ENCODE data around the gene C9orf43.

The C9orf43 gene

GRCh38 chr9:113370806-113371325 is 39.7 kb upstream of the C9orf43 start:
- H2AFZ ChIP-seq (ENCODE audit: insufficient read depth, low read length, poor library complexity) = no peak overlapping the region
- H4K8ac ChIP-seq (ENCODE audit: low read depth, low read length) = no peak overlapping the region
- peaks cover 1% of the 10 kb centered on the region for H3K79me2 ChIP-seq (ENCODE audit: control insufficient read depth, insufficient read depth, low read length, poor library complexity)
- no peak overlapping the region for H4K12ac ChIP-seq (ENCODE audit: low read depth, low read length)
- WGBS (ENCODE audit: extremely low coverage, insufficient coverage, insufficient read length) = no CpG with 5 or more reads among the region's 8 CpGs
- H3K23ac ChIP-seq (ENCODE audit: low read length) = no peak overlapping the region
- no peak overlapping the region for H2BK5ac ChIP-seq (ENCODE audit: low read depth, low read length, poor library complexity)
- no peak overlapping the region for H3K4me3 ChIP-seq (ENCODE audit: low read depth, low read length)
- H3K79me1 ChIP-seq (ENCODE audit: low read length) = no peaks in the 10 kb centered on the region
- peaks cover 17 to 26% of the 10 kb centered on the region in 2 experiments for H3K36me3 ChIP-seq (ENCODE audit: control insufficient read depth in 1 of 2, insufficient read depth in 2 of 2, low read length in 2 of 2)
- H3K14ac ChIP-seq (ENCODE audit: low read length) = no peak overlapping the region
- H3K27ac ChIP-seq (ENCODE audit: low read depth, low read length) = no peak overlapping the region
- H3K18ac ChIP-seq (ENCODE audit: low read length) = no peak overlapping the region
- H3K4me1 ChIP-seq (ENCODE audit: control insufficient read depth in 1 of 2, insufficient read depth in 2 of 2, low read length in 2 of 2) = peaks cover 8% of the 10 kb centered on the region in 2 experiments
- H3K4me2 ChIP-seq (ENCODE audit: low read length) = no peak overlapping the region
- no peak overlapping the region for H3K4ac ChIP-seq (ENCODE audit: low read depth, low read length)
- no peak overlapping the region for H4K91ac ChIP-seq (ENCODE audit: low read depth, low read length)
- DNase-seq = no peak
- H3K27me3 ChIP-seq (ENCODE audit: insufficient read depth, low read length) = no peaks in the 10 kb centered on the region
- no peak overlapping the region for H2AK5ac ChIP-seq (ENCODE audit: low read length)
- no peak overlapping the region for H3K9ac ChIP-seq (ENCODE audit: low read length)
- no peak overlapping the region for H2BK12ac ChIP-seq (ENCODE audit: low read length)
- H3K9me3 ChIP-seq (ENCODE audit: insufficient read depth, low read depth, low read length) = no peaks in the 10 kb centered on the region
- no peak overlapping the region for H2BK120ac ChIP-seq (ENCODE audit: insufficient read depth, low read length, poor library complexity)

- no peak overlapping the region for H2BK5ac ChIP-seq (ENCODE audit: low read depth, low read length, poor library complexity)
- no peak overlapping the region for H3K14ac ChIP-seq (ENCODE audit: low read length)
- H3K9me3 ChIP-seq (ENCODE audit: insufficient read depth, low read depth, low read length) = no peaks in the 10 kb centered on the region
- no CpG with 5 or more reads among the region's 5 CpGs for WGBS (ENCODE audit: extremely low coverage, insufficient coverage, insufficient read length)
- H3K4me2 ChIP-seq (ENCODE audit: low read length) = no peak overlapping the region
- H3K4me3 ChIP-seq (ENCODE audit: low read depth, low read length) = no peak overlapping the region
- H4K91ac ChIP-seq (ENCODE audit: low read depth, low read length) = no peak overlapping the region
- H3K23ac ChIP-seq (ENCODE audit: low read length) = no peak overlapping the region
- H4K12ac ChIP-seq (ENCODE audit: low read depth, low read length) = no peak overlapping the region
- no peak overlapping the region for H3K18ac ChIP-seq (ENCODE audit: low read length)
- no peak overlapping the region for H3K4ac ChIP-seq (ENCODE audit: low read depth, low read length)
- peaks cover 8% of the 10 kb centered on the region in 2 experiments for H3K4me1 ChIP-seq (ENCODE audit: control insufficient read depth in 1 of 2, insufficient read depth in 2 of 2, low read length in 2 of 2)
- H3K36me3 ChIP-seq (ENCODE audit: control insufficient read depth in 1 of 2, insufficient read depth in 2 of 2, low read length in 2 of 2) = peaks cover 17 to 26% of the 10 kb centered on the region in 2 experiments
- no peak overlapping the region for H2BK120ac ChIP-seq (ENCODE audit: insufficient read depth, low read length, poor library complexity)
- no peaks in the 10 kb centered on the region for H3K27me3 ChIP-seq (ENCODE audit: insufficient read depth, low read length)
- no peak overlapping the region for H3K27ac ChIP-seq (ENCODE audit: low read depth, low read length)
- DNase-seq = no peak
- H3K9ac ChIP-seq (ENCODE audit: low read length) = no peak overlapping the region
- peaks cover 5% of the 10 kb centered on the region for H3K79me1 ChIP-seq (ENCODE audit: low read length)
- no peak overlapping the region for H2AK5ac ChIP-seq (ENCODE audit: low read length)
- no peak overlapping the region for H2AFZ ChIP-seq (ENCODE audit: insufficient read depth, low read length, poor library complexity)
- no peak overlapping the region for H4K8ac ChIP-seq (ENCODE audit: low read depth, low read length)
- no peak overlapping the region for H2BK12ac ChIP-seq (ENCODE audit: low read length)
- H3K79me2 ChIP-seq (ENCODE audit: control insufficient read depth, insufficient read depth, low read length, poor library complexity) = peaks cover 6% of the 10 kb centered on the region
Measured at GRCh38 chr9:113372059-113372458, 38.5 kb upstream of the C9orf43 start.

GRCh38 chr9:113373256-113373655 is 37.3 kb upstream of the C9orf43 start:
- H3K23ac ChIP-seq (ENCODE audit: low read length) = no peak overlapping the region
- peaks cover 8% of the 10 kb centered on the region for H3K79me2 ChIP-seq (ENCODE audit: control insufficient read depth, insufficient read depth, low read length, poor library complexity)
- no peak overlapping the region for H2BK12ac ChIP-seq (ENCODE audit: low read length)
- H3K14ac ChIP-seq (ENCODE audit: low read length) = no peak overlapping the region
- H3K4ac ChIP-seq (ENCODE audit: low read depth, low read length) = no peak overlapping the region
- H3K4me3 ChIP-seq (ENCODE audit: low read depth, low read length) = no peak overlapping the region
- H4K91ac ChIP-seq (ENCODE audit: low read depth, low read length) = no peak overlapping the region
- H3K18ac ChIP-seq (ENCODE audit: low read length) = no peak overlapping the region
- H3K79me1 ChIP-seq (ENCODE audit: low read length) = peaks cover 7% of the 10 kb centered on the region
- H4K12ac ChIP-seq (ENCODE audit: low read depth, low read length) = no peak overlapping the region
- H3K4me1 ChIP-seq (ENCODE audit: control insufficient read depth in 1 of 2, insufficient read depth in 2 of 2, low read length in 2 of 2) = peaks cover 10 to 13% of the 10 kb centered on the region in 2 experiments
- peaks cover 17 to 26% of the 10 kb centered on the region in 2 experiments for H3K36me3 ChIP-seq (ENCODE audit: control insufficient read depth in 1 of 2, insufficient read depth in 2 of 2, low read length in 2 of 2)
- H3K27ac ChIP-seq (ENCODE audit: low read depth, low read length) = no peak overlapping the region
- H3K9ac ChIP-seq (ENCODE audit: low read length) = no peak overlapping the region
- H3K27me3 ChIP-seq (ENCODE audit: insufficient read depth, low read length) = no peaks in the 10 kb centered on the region
- H2BK120ac ChIP-seq (ENCODE audit: insufficient read depth, low read length, poor library complexity) = no peak overlapping the region
- H2AFZ ChIP-seq (ENCODE audit: insufficient read depth, low read length, poor library complexity) = no peak overlapping the region
- H3K4me2 ChIP-seq (ENCODE audit: low read length) = no peak overlapping the region
- WGBS (ENCODE audit: extremely low coverage, insufficient coverage, insufficient read length) = no CpG with 5 or more reads among the region's 3 CpGs
- no peak overlapping the region for H4K8ac ChIP-seq (ENCODE audit: low read depth, low read length)
- H3K9me3 ChIP-seq (ENCODE audit: insufficient read depth, low read depth, low read length) = no peaks in the 10 kb centered on the region
- H2AK5ac ChIP-seq (ENCODE audit: low read length) = no peak overlapping the region
- no peak overlapping the region for H2BK5ac ChIP-seq (ENCODE audit: low read depth, low read length, poor library complexity)
- no peak for DNase-seq

- no peak overlapping the region for H3K4me2 ChIP-seq (ENCODE audit: low read length)
- H2BK12ac ChIP-seq (ENCODE audit: low read length) = no peak overlapping the region
- WGBS (ENCODE audit: extremely low coverage, insufficient coverage, insufficient read length) = no CpG with 5 or more reads among the region's 24 CpGs
- peaks cover 8% of the 10 kb centered on the region for H3K79me2 ChIP-seq (ENCODE audit: control insufficient read depth, insufficient read depth, low read length, poor library complexity)
- H3K79me1 ChIP-seq (ENCODE audit: low read length) = peaks cover 10% of the 10 kb centered on the region
- peak overlapping the region; percentile 29 for H3K18ac ChIP-seq (ENCODE audit: low read length)
- no peak overlapping the region for H3K4me3 ChIP-seq (ENCODE audit: low read depth, low read length)
- H2AFZ ChIP-seq (ENCODE audit: insufficient read depth, low read length, poor library complexity) = no peak overlapping the region
- H2BK5ac ChIP-seq (ENCODE audit: low read depth, low read length, poor library complexity) = no peak overlapping the region
- DNase-seq = no peak
- no peak overlapping the region for H2BK120ac ChIP-seq (ENCODE audit: insufficient read depth, low read length, poor library complexity)
- no peak overlapping the region for H4K12ac ChIP-seq (ENCODE audit: low read depth, low read length)
- H3K27me3 ChIP-seq (ENCODE audit: insufficient read depth, low read length) = no peaks in the 10 kb centered on the region
- no peak overlapping the region for H2AK5ac ChIP-seq (ENCODE audit: low read length)
- peaks cover 17 to 26% of the 10 kb centered on the region in 2 experiments for H3K36me3 ChIP-seq (ENCODE audit: control insufficient read depth in 1 of 2, insufficient read depth in 2 of 2, low read length in 2 of 2)
- H3K9me3 ChIP-seq (ENCODE audit: insufficient read depth, low read depth, low read length) = no peaks in the 10 kb centered on the region
- H4K8ac ChIP-seq (ENCODE audit: low read depth, low read length) = no peak overlapping the region
- no peak overlapping the region for H3K14ac ChIP-seq (ENCODE audit: low read length)
- peaks cover 13 to 17% of the 10 kb centered on the region in 2 experiments for H3K4me1 ChIP-seq (ENCODE audit: control insufficient read depth in 1 of 2, insufficient read depth in 2 of 2, low read length in 2 of 2)
- no peak overlapping the region for H3K27ac ChIP-seq (ENCODE audit: low read depth, low read length)
- no peak overlapping the region for H4K91ac ChIP-seq (ENCODE audit: low read depth, low read length)
- H3K9ac ChIP-seq (ENCODE audit: low read length) = no peak overlapping the region
- H3K23ac ChIP-seq (ENCODE audit: low read length) = no peak overlapping the region
- H3K4ac ChIP-seq (ENCODE audit: low read depth, low read length) = no peak overlapping the region
Measured at GRCh38 chr9:113373676-113374392, 36.7 kb upstream of the C9orf43 start.
